T1000 (cell line): ENCODE data around the gene NLGN1.
"Not testable (repeated sequence)": the region's sequence is repeated elsewhere in the genome, so short reads cannot be mapped to it uniquely, and the experiment has no call there.

ENCODE experiments used
- DNase-seq: peaks from one replicate; lab custom pipeline; 2025; ENCODE audit warnings: mixed read lengths; lab: John Stamatoyannopoulos, UW

NLGN1 gene

GRCh38 chr3:173429527-173429926, 32.0 kb downstream of the NLGN1 start:
- no peak for DNase-seq

DNA sequence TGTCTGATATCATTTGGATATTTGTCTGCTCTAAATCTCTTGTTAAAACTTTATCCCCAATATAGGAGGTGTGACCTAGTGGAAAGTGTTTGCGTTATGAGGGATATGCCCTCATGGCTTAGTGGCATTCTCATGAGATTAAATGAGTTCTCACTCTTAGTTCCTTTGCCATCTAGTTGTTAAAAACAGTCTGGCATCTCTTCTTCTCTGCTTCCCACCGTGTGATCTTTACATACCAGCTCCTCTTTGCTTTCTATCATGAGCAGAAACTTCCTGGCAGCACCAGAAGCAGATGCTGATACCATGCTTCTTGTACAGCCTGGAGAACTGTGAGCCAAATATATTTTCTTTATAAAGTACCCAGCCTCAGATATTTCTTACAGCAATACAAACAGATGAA, 33.0 kb downstream of the NLGN1 start:
- DNase-seq: no peak

DNA sequence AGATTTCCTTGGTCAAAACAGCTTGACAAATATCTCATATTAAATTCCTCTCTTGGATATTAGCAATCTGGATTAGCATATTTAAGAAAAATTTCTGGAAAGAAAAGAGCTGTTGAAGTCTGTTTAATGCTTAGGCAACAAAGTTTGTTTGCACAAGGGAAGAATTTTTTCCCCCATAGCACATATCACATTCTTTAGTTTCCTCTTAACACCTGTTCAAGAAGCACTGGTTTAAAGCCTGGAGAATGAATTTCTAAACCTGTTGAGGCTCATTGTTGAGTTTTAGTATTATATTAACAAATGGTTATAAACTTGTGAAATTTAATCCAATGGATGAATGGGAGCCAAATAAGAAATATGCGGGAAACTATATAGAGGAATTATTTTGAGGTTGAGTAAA, 41.5 kb downstream of the NLGN1 start:
- DNase-seq: no peak

DNA sequence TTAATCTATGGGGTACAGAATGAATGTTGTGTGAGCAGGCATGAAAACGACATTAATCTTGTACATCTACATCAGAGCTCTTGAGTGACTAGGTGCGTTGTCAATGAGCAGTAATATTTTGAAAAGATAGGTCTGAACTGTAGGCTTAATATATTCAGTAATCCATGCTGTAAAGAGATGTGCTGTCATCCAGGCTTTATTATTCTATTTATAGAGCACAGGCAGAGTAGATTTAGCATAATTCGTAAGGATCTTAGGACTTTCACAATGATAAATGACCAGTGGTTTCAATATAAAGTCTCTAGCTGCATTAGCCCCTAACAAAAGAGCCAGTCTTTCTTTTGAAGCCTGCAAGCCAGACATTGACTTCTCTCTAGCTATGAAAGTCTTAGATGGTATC, 43.0 kb downstream of the NLGN1 start:
- DNase-seq: no peak

DNA sequence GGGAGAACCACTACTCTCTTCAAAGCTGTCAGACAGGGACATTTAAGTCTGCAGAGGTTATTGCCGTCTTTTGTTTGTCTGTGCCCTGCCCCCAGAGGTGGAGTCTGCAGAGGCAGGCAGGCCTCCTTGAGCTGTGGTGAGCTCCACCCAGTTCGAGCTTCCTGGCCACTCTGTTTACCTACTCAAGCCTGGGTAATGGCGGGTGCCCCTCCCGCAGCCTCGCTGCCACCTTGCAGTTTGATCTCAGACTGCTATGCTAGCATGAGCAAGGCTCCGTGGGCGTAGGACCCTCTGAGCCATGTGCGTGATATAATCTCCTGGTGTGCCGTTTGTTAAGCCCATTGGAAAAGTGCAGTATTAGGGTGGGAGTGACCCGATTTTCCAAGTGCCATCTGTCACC, 54.0 kb downstream of the NLGN1 start:
- DNase-seq: not testable (repeated sequence)

GRCh38 chr3:173463250-173463649, 65.7 kb downstream of the NLGN1 start:
- DNase-seq: no peak

GRCh38 chr3:173465112-173465511, 67.6 kb downstream of the NLGN1 start:
- no peak for DNase-seq

DNA sequence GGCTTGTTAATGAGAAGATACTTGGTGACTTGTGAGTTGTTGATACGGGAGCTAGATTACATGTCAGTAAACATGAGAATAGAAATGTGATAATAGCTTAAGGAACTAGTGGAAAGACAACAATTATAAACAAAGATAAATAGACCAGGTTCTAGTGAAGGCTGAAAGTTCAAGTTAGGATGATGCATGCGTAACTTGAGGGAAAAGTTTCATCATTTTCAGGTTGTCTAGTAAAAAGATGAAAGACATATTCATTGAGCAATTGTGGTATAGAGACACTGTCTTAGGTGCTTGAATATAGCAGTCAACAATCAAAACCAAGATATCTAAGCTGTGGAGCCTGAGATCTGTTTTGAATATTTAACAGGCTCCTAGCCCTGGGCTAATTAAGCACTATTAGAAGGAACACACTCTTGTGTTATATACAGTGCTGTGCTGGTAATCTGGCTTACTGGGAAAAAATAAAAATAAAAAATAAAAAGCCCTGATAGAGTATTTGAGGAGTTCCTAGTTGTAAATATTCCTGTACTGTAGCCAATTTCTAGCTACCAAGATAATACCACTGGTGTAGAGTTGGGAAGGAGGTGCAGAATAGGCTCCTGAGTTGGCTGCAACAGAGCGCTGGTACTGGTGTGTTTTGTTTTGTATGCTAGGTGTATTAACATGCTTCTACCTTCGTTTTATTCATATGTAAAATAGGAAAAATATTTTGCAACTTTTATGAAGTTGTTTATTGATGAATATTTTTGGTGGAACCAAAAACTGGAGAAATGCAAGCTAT, 68.5 kb downstream of the NLGN1 start:
- no peak for DNase-seq

GRCh38 chr3:173467501-173467900, 70.0 kb downstream of the NLGN1 start:
- no peak for DNase-seq

GRCh38 chr3:173473237-173473636, 75.7 kb downstream of the NLGN1 start:
- no peak for DNase-seq

GRCh38 chr3:173479301-173479700, 81.8 kb downstream of the NLGN1 start:
- no peak for DNase-seq

GRCh38 chr3:173501931-173502489, 104.5 kb downstream of the NLGN1 start:
- no peak for DNase-seq

- DNase-seq: no peak
These were observed 105.5 kb downstream of the NLGN1 start for GRCh38 chr3:173502983-173503568.

GRCh38 chr3:173510565-173510964, 113.0 kb downstream of the NLGN1 start:
- no peak for DNase-seq

DNA sequence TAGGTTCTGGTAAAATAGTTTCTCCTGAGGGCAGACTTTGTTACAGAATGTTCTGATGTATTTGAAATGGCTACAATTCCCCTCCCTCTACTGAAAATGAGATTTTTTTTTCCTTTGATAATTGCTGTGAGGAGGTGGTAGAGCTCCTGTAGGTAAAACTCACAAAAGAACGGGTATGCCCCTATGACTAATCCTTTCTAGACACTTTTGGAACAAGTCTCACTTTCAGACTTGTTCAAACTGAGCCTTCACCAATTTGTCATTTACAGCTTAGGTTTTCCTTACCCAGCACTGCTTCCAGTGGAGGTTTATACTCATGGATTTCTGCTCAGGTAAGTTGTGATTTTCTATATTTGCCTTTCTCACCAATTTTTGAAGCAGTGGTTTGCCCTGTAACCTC, 115.6 kb downstream of the NLGN1 start:
- no peak for DNase-seq

GRCh38 chr3:173529062-173529711, 131.6 kb downstream of the NLGN1 start:
- DNase-seq: no peak

GRCh38 chr3:173531602-173532001, 134.1 kb downstream of the NLGN1 start:
- no peak for DNase-seq

DNA sequence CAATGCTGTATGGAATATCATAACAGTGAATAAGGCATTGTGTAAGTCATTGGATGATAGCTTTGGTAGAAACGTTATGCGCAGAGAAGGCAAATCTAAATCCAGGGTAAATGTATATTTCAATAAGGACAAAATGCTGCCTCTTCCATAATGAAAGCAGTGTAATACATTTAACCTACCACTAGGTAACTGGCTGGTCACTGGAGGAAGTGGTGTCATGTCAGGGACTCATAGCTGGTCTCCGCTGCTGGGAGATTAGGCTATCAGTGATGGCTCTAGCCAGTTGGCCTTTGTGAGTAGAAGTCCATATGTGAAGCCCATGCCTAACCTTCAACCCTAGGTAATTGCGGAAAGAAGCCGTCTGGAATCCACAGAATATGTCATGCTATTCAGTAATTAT, 140.9 kb downstream of the NLGN1 start:
- DNase-seq: no peak

DNA sequence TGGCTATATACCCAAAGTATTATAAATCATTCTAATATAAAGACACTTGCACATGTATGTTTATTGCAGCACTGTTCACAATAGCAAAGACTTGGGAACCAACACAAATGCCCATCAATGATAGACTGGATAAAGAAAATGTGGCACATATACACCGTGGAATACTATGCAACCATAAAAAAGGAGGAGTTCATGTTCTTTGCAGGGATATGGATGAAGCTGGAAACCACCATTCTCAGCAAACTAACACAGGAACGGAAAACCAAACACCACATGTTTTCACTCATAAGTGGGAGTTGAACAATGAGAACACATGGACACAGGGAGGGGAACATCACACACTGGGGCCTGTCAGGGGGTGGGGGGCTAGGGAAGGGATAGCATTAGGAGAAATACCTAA, 148.0 kb downstream of the NLGN1 start:
- DNase-seq: not testable (repeated sequence)

GRCh38 chr3:173547070-173547469, 149.5 kb downstream of the NLGN1 start:
- DNase-seq: no peak

DNA sequence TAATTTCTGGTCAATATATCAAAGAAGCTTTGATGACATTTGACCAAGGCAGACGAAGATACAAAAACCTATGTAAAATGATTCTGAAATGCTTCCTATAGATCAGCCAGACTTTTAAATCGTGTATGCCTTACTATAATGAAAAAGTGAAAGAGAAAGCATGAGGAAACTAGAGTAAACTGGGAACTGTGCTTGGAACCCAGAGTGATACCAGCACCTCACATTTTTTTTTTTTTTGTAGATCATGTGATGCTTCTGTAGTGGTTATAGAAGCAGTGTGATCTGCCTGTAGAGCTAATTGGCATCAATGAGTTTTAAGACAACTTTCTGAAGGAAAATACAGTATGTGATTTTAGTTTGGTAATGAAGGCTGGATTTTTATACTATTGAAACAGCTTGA, 150.7 kb downstream of the NLGN1 start:
- no peak for DNase-seq

DNA sequence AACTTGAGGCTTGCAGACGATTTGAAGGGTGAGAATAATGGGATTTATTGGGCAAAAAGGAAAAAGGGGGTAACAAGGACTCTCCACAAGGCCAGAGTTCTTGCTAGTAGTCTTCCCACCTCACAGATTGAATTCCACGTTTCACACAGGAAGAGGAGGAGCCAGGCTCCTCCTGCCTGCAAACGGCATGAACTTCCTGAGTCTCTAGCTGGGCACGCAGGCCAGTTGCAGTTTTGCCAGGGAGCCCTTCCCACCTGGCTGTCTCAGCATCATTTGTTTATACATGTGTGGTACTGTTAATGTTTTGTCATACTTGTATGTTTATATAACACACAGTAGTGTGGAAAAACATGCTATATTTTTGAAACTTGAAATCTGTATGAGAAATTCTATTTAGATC, 155.0 kb downstream of the NLGN1 start:
- no peak for DNase-seq
